SU-DHL-6 (cell line): Measurements from ENCODE around the gene TRMT112.

ENCODE experiments used
- CTCF ChIP-seq: fragments of 200-600 bp; sonication (generic); IDR thresholded peaks from one replicate; pipeline ENCODE4 v1.5.1; 2017; ENCODE audit warnings: antibody characterized with exemption, mild to moderate bottlenecking, low read length, moderate library complexity; ENCODE audit not compliant: insufficient read depth, poor library complexity, severe bottlenecking
- EZH2phosphoT487 ChIP-seq: fragments of 200-600 bp; sonication (generic), shearing (Covaris generic); conservative IDR thresholded peaks from 2 replicates; pipeline ENCODE4 v1.6.1; 2018; ENCODE audit warnings: mild to moderate bottlenecking, antibody characterized with exemption, low read length, moderate library complexity, mixed read lengths

- TF ChIP-seq CTCF (no peak), EZH2phosphoT487 (no peak)
Observed at GRCh38 chr11:64360448-64360921, 43.1 kb upstream of the TRMT112 start.
